ENCODE measurements around the gene UPK2. TPM values are rescaled to one million over a fixed set of nuclear protein-coding genes. Genes with fewer than 3 reads are reported as not detected.

UPK2 gene
- polyA plus RNA-seq, 1 of the 3 experiments (the other 2 are of a cell fraction): 0.15 TPM

- Histone ChIP-seq H3K36me3 (replicated peaks in 1 of 2; ENCODE audit: control insufficient read depth in 1 of 2, insufficient read depth in 2 of 2, low read length in 1 of 2) (no peaks in the 10 kb centered on the region), H3F3A (replicated peaks; ENCODE audit: insufficient read depth) (no peaks in the 10 kb centered on the region), H3K9ac (no peak overlapping the region), H3K79me2 (ENCODE audit: insufficient read depth) (no peaks in the 10 kb centered on the region), H3K27me3 (ENCODE audit: insufficient read depth) (no peaks in the 10 kb centered on the region), H3K4me2 (no peak overlapping the region), H3K9me2 (no peaks in the 10 kb centered on the region), H3K27ac (ENCODE audit: low read depth in 2 of 2, low read length in 1 of 2) (no peak overlapping the region), H4K20me1 (ENCODE audit: insufficient read depth) (no peaks in the 10 kb centered on the region), H3K9me3 (no peaks in the 10 kb centered on the region), H3K4me1 (ENCODE audit: control insufficient read depth in 1 of 2, insufficient read depth in 2 of 2, low read depth in 1 of 2, low read length in 1 of 2) (peaks cover 0 to 2% of the 10 kb centered on the region in 2 experiments; a peak in 1 of 4 replicates), H2AFZ (ENCODE audit: low read depth) (no peak overlapping the region), H3K4me3 (ENCODE audit: low read depth in 2 of 2, low read length in 1 of 2) (no peak overlapping the region)
- 74% methylated on average over 3 of the region's 5 CpGs for WGBS (ENCODE audit: low lambda C conversion rate)
- POLR2A ChIA-PET: no interaction called here
- DNase-seq: no peak
- CTCF ChIA-PET: interaction anchor here (1.3 to 12.7 kb wide), 3 partner anchors 30 to 272 kb away, joined by 4 to 186 read pairs (median 5); partner anchors contain the start of gene BCL9L
- no peak for TF ChIP-seq TAF1 (IDR thresholded peaks at IDR 0.05; ENCODE audit: borderline replicate concordance, low read depth, low read length)
- no peak for TF ChIP-seq GATA2 (CRISPR knock-in tag; IDR thresholded peaks at IDR 0.05)
- TF ChIP-seq FOXJ3 (CRISPR knock-in tag; IDR thresholded peaks at IDR 0.05): no peak
- TF ChIP-seq GABPA (IDR thresholded peaks at IDR 0.05; ENCODE audit: low read depth): no peak
- TF ChIP-seq EZH2phosphoT487 (IDR thresholded peaks at IDR 0.05; ENCODE audit: borderline replicate concordance, low read depth): no peak
- TF ChIP-seq RAD21 (IDR thresholded peaks at IDR 0.05; ENCODE audit: low read length): no peak
- no peak for TF ChIP-seq ZBTB33 (IDR thresholded peaks at IDR 0.05; ENCODE audit: borderline replicate concordance, low read depth)
- TF ChIP-seq MEF2A (IDR thresholded peaks at IDR 0.05; ENCODE audit: borderline replicate concordance, low read depth): no peak
- no peak for TF ChIP-seq MXI1 (IDR thresholded peaks at IDR 0.05; ENCODE audit: low read depth, low read length)
- TF ChIP-seq JUND (IDR thresholded peaks at IDR 0.05): no peak
- TF ChIP-seq SMC3 (IDR thresholded peaks at IDR 0.05; ENCODE audit: low read depth, low read length): no peak
- TF ChIP-seq MAX (IDR thresholded peaks at IDR 0.05; ENCODE audit: low read depth): no peak
- TF ChIP-seq USF1 (IDR thresholded peaks at IDR 0.05; ENCODE audit: borderline replicate concordance, low read depth): no peak
- no peak for TF ChIP-seq EP300 (IDR thresholded peaks at IDR 0.05; ENCODE audit: borderline replicate concordance in 1 of 2, low read depth in 1 of 2, low read length in 1 of 2)
- TF ChIP-seq ELF1 (IDR thresholded peaks at IDR 0.05): no peak
- TF ChIP-seq TCF12 (IDR thresholded peaks at IDR 0.05): no peak
These were observed 5.1 kb downstream of the UPK2 start for GRCh38 chr11:118961189-118961588.

GRCh38 chr11:118961591-118961990 lies 5.5 kb downstream of the UPK2 start:
- no peaks in the 10 kb centered on the region for H3K36me3 ChIP-seq (replicated peaks in 1 of 2; ENCODE audit: control insufficient read depth in 1 of 2, insufficient read depth in 2 of 2, low read length in 1 of 2)
- DNase-seq: no peak
- POLR2A ChIA-PET: no interaction called here
- no peaks in the 10 kb centered on the region for H3K9me2 ChIP-seq
- WGBS (ENCODE audit: low lambda C conversion rate): 65% methylated on average over 7 of the region's 11 CpGs
- H3K9me3 ChIP-seq: no peaks in the 10 kb centered on the region
- TF ChIP-seq RFX5 (IDR thresholded peaks at IDR 0.05; ENCODE audit: low read length) (no peak), RCOR1 (IDR thresholded peaks at IDR 0.05; ENCODE audit: low read length) (no peak), FOXJ3 (CRISPR knock-in tag; IDR thresholded peaks at IDR 0.05) (no peak), USF1 (IDR thresholded peaks at IDR 0.05; ENCODE audit: borderline replicate concordance, low read depth) (no peak), NFIC (IDR thresholded peaks at IDR 0.05; ENCODE audit: borderline replicate concordance) (no peak), GATA2 (CRISPR knock-in tag; IDR thresholded peaks at IDR 0.05) (no peak), RAD21 (IDR thresholded peaks at IDR 0.05; ENCODE audit: low read length) (no peak), EZH2phosphoT487 (IDR thresholded peaks at IDR 0.05; ENCODE audit: borderline replicate concordance, low read depth) (no peak), TEAD4 (IDR thresholded peaks at IDR 0.05; ENCODE audit: borderline replicate concordance, insufficient read depth) (no peak), YY1 (IDR thresholded peaks at IDR 0.05; ENCODE audit: low read depth) (no peak), PBX3 (IDR thresholded peaks at IDR 0.05) (no peak), EP300 (IDR thresholded peaks at IDR 0.05; ENCODE audit: borderline replicate concordance in 1 of 2, low read depth in 1 of 2, low read length in 1 of 2) (no peak)
- no peak overlapping the region for H3K27ac ChIP-seq (ENCODE audit: low read depth in 2 of 2, low read length in 1 of 2)
- H3K27me3 ChIP-seq (ENCODE audit: insufficient read depth): no peaks in the 10 kb centered on the region
- no peak overlapping the region for H3K4me3 ChIP-seq (ENCODE audit: low read depth in 2 of 2, low read length in 1 of 2)
- no peaks in the 10 kb centered on the region for H3K79me2 ChIP-seq (ENCODE audit: insufficient read depth)
- no peak overlapping the region for H3K4me2 ChIP-seq
- no peaks in the 10 kb centered on the region for H3F3A ChIP-seq (replicated peaks; ENCODE audit: insufficient read depth)
- no peaks in the 10 kb centered on the region; a peak in 1 of 4 replicates for H3K4me1 ChIP-seq (ENCODE audit: control insufficient read depth in 1 of 2, insufficient read depth in 2 of 2, low read depth in 1 of 2, low read length in 1 of 2)
- H3K9ac ChIP-seq: no peak overlapping the region
- CTCF ChIA-PET: interaction anchor here (1.3 to 12.7 kb wide), 3 partner anchors 30 to 272 kb away, joined by 4 to 186 read pairs (median 5); partner anchors contain the start of gene BCL9L
- no peaks in the 10 kb centered on the region for H4K20me1 ChIP-seq (ENCODE audit: insufficient read depth)
- no peak overlapping the region for H2AFZ ChIP-seq (ENCODE audit: low read depth)
